H54 (cell line): Measurements from ENCODE around the gene POU2F3.

Experiments
- DNase-seq: peaks from one replicate; pipeline ENCODE4 v3.0.0; 2011; ENCODE audit warnings: low spot score, mixed read lengths; ENCODE audit not compliant: insufficient read length
- FAIRE-seq: peaks from 3 replicates; lab custom pipeline; 2011; peaks lifted over from hg19 to GRCh38; lab: Jason Lieb, UNC
- POLR2A ChIP-seq: IDR thresholded peaks from 2 replicates; pipeline ENCODE4 v1.6.1; 2011; ENCODE audit warnings: low read depth, mild to moderate bottlenecking, low read length

The POU2F3 gene

GRCh38 chr11:120307476-120307875 lies 67.5 kb downstream of the POU2F3 start:
- TF ChIP-seq POLR2A, result no peak
- FAIRE-seq, result no peak
- no peak for DNase-seq

GRCh38 chr11:120308081-120308480 lies 68.1 kb downstream of the POU2F3 start:
- no peak for TF ChIP-seq POLR2A
- DNase-seq (no peak), FAIRE-seq (no peak)

GRCh38 chr11:120310870-120311269 lies 70.9 kb downstream of the POU2F3 start:
- no peak for DNase-seq
- no peak for FAIRE-seq
- no peak for TF ChIP-seq POLR2A

GRCh38 chr11:120314861-120315260 lies 74.9 kb downstream of the POU2F3 start:
- FAIRE-seq, result no peak
- no peak for TF ChIP-seq POLR2A
- DNase-seq, result no peak

GRCh38 chr11:120316880-120317688 lies 77.1 kb downstream of the POU2F3 start:
- DNase-seq, result no peak
- no peak for FAIRE-seq
- no peak for TF ChIP-seq POLR2A

GRCh38 chr11:120317689-120318480 lies 77.9 kb downstream of the POU2F3 start:
- DNase-seq, result no peak
- no peak for FAIRE-seq
- TF ChIP-seq POLR2A, result no peak

- FAIRE-seq, result no peak
- TF ChIP-seq POLR2A, result no peak
- no peak for DNase-seq
These were observed 79.0 kb downstream of the POU2F3 start for GRCh38 chr11:120318906-120319305.

- peak; percentile 28; the same call in 1 of the 2 replicates for TF ChIP-seq POLR2A
- FAIRE-seq (no peak), DNase-seq (peak; percentile 42)
These were observed 85.2 kb downstream of the POU2F3 start, which contains the start of gene TLCD5 for GRCh38 chr11:120324932-120325810. TSS of gene TLCD5 (plus strand) at chr11:120325299. CDS start at chr11:120327442, 2,143 bp downstream.

GRCh38 chr11:120326228-120326627 lies 86.3 kb downstream of the POU2F3 start:
- no peak for TF ChIP-seq POLR2A
- FAIRE-seq, result no peak
- no peak for DNase-seq

- no peak for TF ChIP-seq POLR2A
- DNase-seq (no peak), FAIRE-seq (no peak)
These were observed 86.9 kb downstream of the POU2F3 start for GRCh38 chr11:120326845-120327281.

- no peak for TF ChIP-seq POLR2A
- no peak for FAIRE-seq
- DNase-seq, result no peak
These were observed 87.4 kb downstream of the POU2F3 start for GRCh38 chr11:120327311-120327710.

GRCh38 chr11:120329556-120329955 lies 89.6 kb downstream of the POU2F3 start:
- no peak for FAIRE-seq
- no peak for TF ChIP-seq POLR2A
- no peak for DNase-seq

- TF ChIP-seq POLR2A, result no peak
- no peak for FAIRE-seq
These were observed 90.1 kb downstream of the POU2F3 start for GRCh38 chr11:120330045-120330444.

More at GRCh38 chr11:120330045-120330444, 90.1 kb downstream of the POU2F3 start:
- no peak for DNase-seq
